Measurements from ENCODE around the gene LSAMP.

GRCh38 chr3:116426036-116426435 is 19.3 kb downstream of the LSAMP start:
- TF ChIP-seq CTCF (IDR thresholded peaks at IDR 0.05; ENCODE audit: borderline replicate concordance, extremely low read depth, low read length, poor library complexity, severe bottlenecking), result no peak
- no peak for TF ChIP-seq EZH2 (IDR thresholded peaks at IDR 0.05; ENCODE audit: borderline replicate concordance, low read depth, low read length, severe bottlenecking)

Data from DND-41 (cell line).